Neural progenitor cell (in vitro differentiated cells): Measurements from ENCODE around the gene REEP3. TPM values are rescaled to one million over a fixed set of nuclear protein-coding genes. Genes with fewer than 3 reads are reported as not detected.

Experiments
- DNase-seq: peaks from one replicate; pipeline ENCODE4 v3.0.0-alpha.2; 2016; ENCODE audit warnings: low spot score
- H2AFZ ChIP-seq: fragments of 200-600 bp; sonication (generic); replicated peaks from 2 replicates; pipeline ENCODE4 v1.6.1; 2016; ENCODE audit warnings: antibody characterized with exemption
- H3F3A ChIP-seq: fragments of 200-600 bp; sonication (generic); 2 replicates; pipeline ENCODE4 v1.6.1; 2016; ENCODE audit warnings: antibody characterized with exemption, low read depth
- H3K27ac ChIP-seq: fragments of 200-600 bp; sonication (generic); 2 replicates; pipeline ENCODE4 v1.5.1; 2016; ENCODE audit warnings: mild to moderate bottlenecking
- H3K27me3 ChIP-seq: fragments of 200-600 bp; sonication (generic); 2 replicates; pipeline ENCODE4 v1.6.1; 2016; ENCODE audit warnings: mild to moderate bottlenecking, moderate library complexity
- H3K36me3 ChIP-seq: fragments of 200-600 bp; sonication (generic); 2 replicates; pipeline ENCODE4 v1.5.1; 2016
- H3K4me1 ChIP-seq: fragments of 200-600 bp; sonication (generic); 2 replicates; pipeline ENCODE4 v1.6.1; 2016; ENCODE audit warnings: mixed run types
- H3K4me2 ChIP-seq: fragments of 200-600 bp; sonication (generic); 2 replicates; pipeline ENCODE4 v1.6.1; 2016
- H3K4me3 ChIP-seq: fragments of 200-600 bp; sonication (generic); 2 replicates; pipeline ENCODE4 v1.5.1; 2016
- H3K79me2 ChIP-seq: fragments of 200-600 bp; sonication (generic); 2 replicates; pipeline ENCODE4 v1.6.1; 2016; ENCODE audit warnings: low read depth
- H3K9ac ChIP-seq: fragments of 200-600 bp; sonication (generic); 2 replicates; pipeline ENCODE4 v1.6.1; 2016
- H3K9me3 ChIP-seq: fragments of 200-600 bp; sonication (generic); 2 replicates; pipeline ENCODE4 v1.5.1; 2016; ENCODE audit warnings: low read depth
- H4K20me1 ChIP-seq: fragments of 200-600 bp; sonication (generic); 2 replicates; pipeline ENCODE4 v1.6.1; 2016; ENCODE audit warnings: low read depth
- H3K27ac Mint-ChIP-seq: 3 replicates; pipeline ENCODE4 v1.8.0; 2021; ENCODE audit warnings: mixed read lengths
- H3K27me3 Mint-ChIP-seq: 2 replicates; pipeline ENCODE4 v1.8.0; 2022; ENCODE audit warnings: low read depth, mild to moderate bottlenecking, inconsistent platforms, moderate library complexity, mixed read lengths; ENCODE audit not compliant: insufficient read depth
- H3K36me3 Mint-ChIP-seq: 3 replicates; pipeline ENCODE4 v1.8.0; 2021; ENCODE audit warnings: mixed read lengths
- H3K4me1 Mint-ChIP-seq: 3 replicates; pipeline ENCODE4 v1.8.0; 2021; ENCODE audit warnings: mixed read lengths
- H3K4me3 Mint-ChIP-seq: 3 replicates; pipeline ENCODE4 v1.8.0; 2021; ENCODE audit warnings: mild to moderate bottlenecking, moderate library complexity, mixed read lengths
- H3K9me3 Mint-ChIP-seq: 3 replicates; pipeline ENCODE4 v1.8.0; 2020; ENCODE audit warnings: mixed read lengths
- EZH2 ChIP-seq: fragments of 200-600 bp; sonication (generic); IDR thresholded peaks from 2 replicates; pipeline ENCODE4 v1.6.1; 2017; ENCODE audit warnings: antibody characterized with exemption, mild to moderate bottlenecking, moderate library complexity
- EZH2phosphoT487 ChIP-seq: fragments of 200-600 bp; sonication (generic); IDR thresholded peaks from 2 replicates; pipeline ENCODE4 v1.6.1; 2017; ENCODE audit warnings: antibody characterized with exemption
- total RNA-seq: library from RNA; depleted of rRNA; stranded (reverse); fragments of >200 nt; gene quantifications from 2 replicates; pipeline ENCODE4 v1.2.3, GENCODE V29; 2015; ENCODE audit warnings: low replicate concordance
- TF ChIP-seq, protein P1 (sequence below): fragments of 200-600 bp; sonication (generic); IDR thresholded peaks from 2 replicates; pipeline ENCODE4 v1.5.1; 2017; ENCODE audit warnings: antibody characterized with exemption, mild to moderate bottlenecking

The REEP3 gene
- total RNA-seq, 1 donor from 2014 or later = 42.0 TPM

DNA sequence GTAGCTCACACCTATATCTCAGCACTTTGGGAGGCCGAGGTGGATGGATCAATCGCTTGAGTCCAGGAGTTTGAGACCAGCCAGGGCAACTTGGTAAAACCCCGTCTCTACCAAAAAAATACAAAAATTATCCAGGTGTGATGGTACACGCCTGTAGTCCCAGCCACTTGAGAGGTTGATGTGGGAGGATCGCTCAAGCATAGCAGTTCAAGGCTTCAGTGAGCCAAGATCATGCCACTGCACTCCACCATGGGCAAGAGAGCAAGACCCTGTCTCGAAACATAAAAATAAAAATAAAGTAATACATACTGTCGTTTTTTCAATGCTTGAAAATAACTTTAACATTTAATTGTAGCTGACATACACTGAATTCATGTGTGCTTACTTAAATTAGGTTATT, 57.3 kb downstream of the REEP3 start:
- Histone ChIP-seq H3F3A (no peaks in the 10 kb centered on the region), H4K20me1 (no peaks in the 10 kb centered on the region), H3K79me2 (peaks cover 11% of the 10 kb centered on the region), H2AFZ (no peak overlapping the region), H3K4me1 (peaks cover 6% of the 10 kb centered on the region), H3K4me2 (no peak overlapping the region), H3K27ac (no peak overlapping the region), H3K9ac (no peak overlapping the region), H3K9me3 (no peaks in the 10 kb centered on the region), H3K4me3 (no peak overlapping the region), H3K36me3 (no peaks in the 10 kb centered on the region), H3K27me3 (no peaks in the 10 kb centered on the region)
- Mint-ChIP-seq H3K27me3 (peaks cover 3% of the 10 kb centered on the region), H3K4me3 (no peak overlapping the region), H3K36me3 (peaks cover 24% of the 10 kb centered on the region), H3K27ac (no peak overlapping the region), H3K4me1 (peaks cover 13% of the 10 kb centered on the region), H3K9me3 (no peaks in the 10 kb centered on the region)
- no peak for DNase-seq
- TF ChIP-seq EZH2phosphoT487 (no peak), EZH2 (no peak)
- TF ChIP-seq, protein P1, sequence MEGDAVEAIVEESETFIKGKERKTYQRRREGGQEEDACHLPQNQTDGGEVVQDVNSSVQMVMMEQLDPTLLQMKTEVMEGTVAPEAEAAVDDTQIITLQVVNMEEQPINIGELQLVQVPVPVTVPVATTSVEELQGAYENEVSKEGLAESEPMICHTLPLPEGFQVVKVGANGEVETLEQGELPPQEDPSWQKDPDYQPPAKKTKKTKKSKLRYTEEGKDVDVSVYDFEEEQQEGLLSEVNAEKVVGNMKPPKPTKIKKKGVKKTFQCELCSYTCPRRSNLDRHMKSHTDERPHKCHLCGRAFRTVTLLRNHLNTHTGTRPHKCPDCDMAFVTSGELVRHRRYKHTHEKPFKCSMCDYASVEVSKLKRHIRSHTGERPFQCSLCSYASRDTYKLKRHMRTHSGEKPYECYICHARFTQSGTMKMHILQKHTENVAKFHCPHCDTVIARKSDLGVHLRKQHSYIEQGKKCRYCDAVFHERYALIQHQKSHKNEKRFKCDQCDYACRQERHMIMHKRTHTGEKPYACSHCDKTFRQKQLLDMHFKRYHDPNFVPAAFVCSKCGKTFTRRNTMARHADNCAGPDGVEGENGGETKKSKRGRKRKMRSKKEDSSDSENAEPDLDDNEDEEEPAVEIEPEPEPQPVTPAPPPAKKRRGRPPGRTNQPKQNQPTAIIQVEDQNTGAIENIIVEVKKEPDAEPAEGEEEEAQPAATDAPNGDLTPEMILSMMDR = no peak

- Mint-ChIP-seq H3K27ac (no peak overlapping the region), H3K4me1 (peaks cover 12% of the 10 kb centered on the region), H3K4me3 (no peak overlapping the region), H3K9me3 (no peaks in the 10 kb centered on the region), H3K36me3 (peaks cover 23% of the 10 kb centered on the region), H3K27me3 (peaks cover 3% of the 10 kb centered on the region)
- Histone ChIP-seq H3F3A (no peaks in the 10 kb centered on the region), H3K79me2 (peaks cover 12% of the 10 kb centered on the region), H3K4me1 (peaks cover 6% of the 10 kb centered on the region), H3K9ac (no peak overlapping the region), H3K4me3 (no peak overlapping the region), H3K36me3 (no peaks in the 10 kb centered on the region), H3K9me3 (no peaks in the 10 kb centered on the region), H3K4me2 (no peak overlapping the region), H4K20me1 (no peaks in the 10 kb centered on the region), H2AFZ (no peak overlapping the region), H3K27ac (peak overlapping the region; percentile 46), H3K27me3 (no peaks in the 10 kb centered on the region)
- TF ChIP-seq EZH2 (no peak), EZH2phosphoT487 (no peak)
- TF ChIP-seq, protein P1 = no peak
- DNase-seq = no peak
Observed at GRCh38 chr10:63579371-63580014, 58.3 kb downstream of the REEP3 start.

DNA sequence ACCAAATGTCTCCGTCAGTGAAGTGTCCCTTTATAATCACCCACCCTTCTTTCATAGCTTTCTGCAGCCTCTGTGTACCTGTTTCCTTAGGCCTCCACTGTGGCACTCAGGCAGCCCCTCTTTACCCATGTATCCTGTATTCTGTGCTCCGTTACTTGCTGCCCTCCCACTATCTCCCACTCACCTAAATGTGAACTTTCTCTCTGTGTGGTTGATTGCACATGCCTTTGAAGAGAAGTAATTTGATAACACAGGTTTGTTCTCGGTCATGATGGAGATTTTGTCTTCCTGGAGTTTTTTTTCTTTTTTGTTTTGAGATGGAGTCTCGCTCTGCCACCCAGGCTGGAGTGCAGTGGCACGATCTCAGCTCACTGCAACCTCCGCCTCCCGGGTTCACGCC, 61.5 kb downstream of the REEP3 start:
- Histone ChIP-seq H4K20me1 (no peaks in the 10 kb centered on the region), H2AFZ (no peak overlapping the region), H3F3A (no peaks in the 10 kb centered on the region), H3K4me3 (no peak overlapping the region), H3K9ac (no peak overlapping the region), H3K4me1 (peaks cover 6% of the 10 kb centered on the region), H3K4me2 (no peak overlapping the region), H3K79me2 (peaks cover 27% of the 10 kb centered on the region), H3K9me3 (no peaks in the 10 kb centered on the region), H3K27me3 (no peaks in the 10 kb centered on the region), H3K36me3 (no peaks in the 10 kb centered on the region), H3K27ac (no peak overlapping the region)
- TF ChIP-seq, protein P1 = no peak
- TF ChIP-seq EZH2 (no peak), EZH2phosphoT487 (no peak)
- Mint-ChIP-seq H3K27me3 (peaks cover 3% of the 10 kb centered on the region), H3K36me3 (peaks cover 2% of the 10 kb centered on the region), H3K27ac (no peak overlapping the region), H3K4me1 (peaks cover 12% of the 10 kb centered on the region), H3K9me3 (no peaks in the 10 kb centered on the region), H3K4me3 (no peak overlapping the region)
- no peak for DNase-seq
